Measurements from ENCODE around the gene METRNL.

METRNL gene

GRCh38 chr17:83092931-83093330, 13.5 kb downstream of the METRNL start:
- no peak for DNase-seq

- DNase-seq: no peak
These were observed 14.1 kb downstream of the METRNL start for GRCh38 chr17:83093506-83093905.

GRCh38 chr17:83094291-83094690, 14.9 kb downstream of the METRNL start:
- no peak for DNase-seq

GRCh38 chr17:83095016-83095415, 15.6 kb downstream of the METRNL start:
- no peak for DNase-seq

GRCh38 chr17:83096401-83097224, 17.2 kb downstream of the METRNL start:
- DNase-seq: no peak

- no peak for DNase-seq
These were observed 18.4 kb downstream of the METRNL start for GRCh38 chr17:83097831-83098230.

- DNase-seq: no peak
These were observed 19.1 kb downstream of the METRNL start for GRCh38 chr17:83098241-83099085.

- DNase-seq: no peak
These were observed 19.7 kb downstream of the METRNL start for GRCh38 chr17:83099086-83099555.

GRCh38 chr17:83099570-83100181, 20.3 kb downstream of the METRNL start:
- DNase-seq: no peak

GRCh38 chr17:83100220-83100852, 20.9 kb downstream of the METRNL start:
- DNase-seq: peak; percentile 17

- no peak for DNase-seq
These were observed 21.5 kb downstream of the METRNL start for GRCh38 chr17:83100853-83101391.

- no peak for DNase-seq
These were observed 22.5 kb downstream of the METRNL start for GRCh38 chr17:83101805-83102480.

- no peak for DNase-seq
These were observed 24.0 kb downstream of the METRNL start for GRCh38 chr17:83103200-83103942.

GRCh38 chr17:83103943-83104311, 24.5 kb downstream of the METRNL start:
- DNase-seq: no peak

GRCh38 chr17:83104577-83105505, 25.4 kb downstream of the METRNL start:
- no peak for DNase-seq

- no peak for DNase-seq
These were observed 26.1 kb downstream of the METRNL start for GRCh38 chr17:83105512-83105911.

- DNase-seq: no peak
These were observed 26.7 kb downstream of the METRNL start for GRCh38 chr17:83106056-83106588.

GRCh38 chr17:83106913-83107655, 27.7 kb downstream of the METRNL start:
- DNase-seq: no peak

GRCh38 chr17:83107656-83108048, 28.2 kb downstream of the METRNL start:
- no peak for DNase-seq

Measured in inflammatory macrophage treated with lipopolysaccharide for 4 hours (primary cell).